MG63 (cell line): Measurements from ENCODE around the gene PVALB. TPM values are rescaled to one million over a fixed set of nuclear protein-coding genes. Genes with fewer than 3 reads are reported as not detected.

ENCODE experiments used
- DNase-seq: peaks from one replicate; pipeline ENCODE4 v3.0.0-alpha.2; 2020
- H3K27me3 ChIP-seq: fragments of 250-450 bp; sonication (Bioruptor Pico); 2 replicates; pipeline ENCODE4 v1.5.1; 2020; ENCODE audit warnings: mild to moderate bottlenecking, moderate library complexity
- H3K36me3 ChIP-seq: fragments of 250-450 bp; sonication (Bioruptor Pico); 2 replicates; pipeline ENCODE4 v1.5.1; 2020; ENCODE audit warnings: mild to moderate bottlenecking, moderate library complexity
- H3K4me3 ChIP-seq: fragments of 250-450 bp; sonication (Bioruptor Pico); 2 replicates; pipeline ENCODE4 v1.5.1; 2020; ENCODE audit warnings: mild to moderate bottlenecking, moderate library complexity
- H3K9me3 ChIP-seq: fragments of 250-450 bp; sonication (Bioruptor Pico); 2 replicates; pipeline ENCODE4 v1.5.1; 2020; ENCODE audit warnings: mild to moderate bottlenecking, moderate library complexity
- total RNA-seq: library from RNA; depleted of rRNA; stranded (reverse); fragments of >200 nt; shearing (Covaris generic); gene quantifications from 2 replicates; pipeline ENCODE4 v1.2.3, GENCODE V29; 2014; ENCODE audit warnings: low replicate concordance

Gene PVALB
- total RNA-seq, 1 experiment from 2014 or later: not detected

GRCh38 chr22:36798674-36799066 is 18.2 kb downstream of the PVALB start:
- Histone ChIP-seq H3K9me3 (no peaks in the 10 kb centered on the region), H3K36me3 (no peaks in the 10 kb centered on the region), H3K27me3 (peaks cover 9% of the 10 kb centered on the region), H3K4me3 (no peak overlapping the region)
- DNase-seq: no peak

DNA sequence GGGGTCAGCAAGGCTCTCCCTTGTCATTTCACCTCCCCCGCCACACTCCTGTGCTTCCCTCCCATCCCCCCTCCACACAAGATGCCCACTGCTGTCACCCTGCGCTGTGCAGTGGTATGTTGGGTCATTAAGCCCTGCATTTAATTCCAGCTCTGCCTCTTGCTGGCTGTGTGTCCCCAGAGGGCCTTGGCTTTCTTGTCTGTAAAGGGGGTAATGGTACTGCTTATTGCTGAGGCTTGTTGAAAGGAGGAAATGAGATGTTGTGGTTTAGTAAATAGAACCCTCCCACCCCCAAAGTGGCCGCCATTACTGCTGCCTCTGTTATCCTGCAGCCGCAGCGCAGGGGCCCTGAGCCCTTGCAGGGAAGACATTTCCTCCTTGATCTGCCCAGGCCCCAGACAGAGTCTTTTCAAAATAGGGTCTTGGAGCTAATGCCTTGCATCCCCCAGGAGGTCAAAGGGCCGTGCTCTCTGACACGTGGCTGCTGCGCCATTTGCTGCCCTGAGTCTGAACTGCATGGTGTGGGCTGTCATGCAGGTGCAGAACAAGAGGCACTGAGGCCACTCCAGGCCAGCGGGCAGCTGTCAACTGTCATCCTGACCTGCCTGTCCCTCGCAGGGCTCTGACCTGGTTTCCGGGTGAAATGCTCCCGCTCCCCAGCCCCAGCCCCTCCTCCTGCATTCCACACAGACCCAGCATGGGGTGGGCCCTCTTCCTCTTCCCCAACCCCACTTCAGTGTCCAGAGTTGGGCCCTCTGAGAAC is 18.7 kb downstream of the PVALB start:
- no peak for DNase-seq
- no peaks in the 10 kb centered on the region for H3K36me3 ChIP-seq
- peaks cover 5% of the 10 kb centered on the region for H3K27me3 ChIP-seq
- no peak overlapping the region for H3K4me3 ChIP-seq
- H3K9me3 ChIP-seq: no peaks in the 10 kb centered on the region

DNA sequence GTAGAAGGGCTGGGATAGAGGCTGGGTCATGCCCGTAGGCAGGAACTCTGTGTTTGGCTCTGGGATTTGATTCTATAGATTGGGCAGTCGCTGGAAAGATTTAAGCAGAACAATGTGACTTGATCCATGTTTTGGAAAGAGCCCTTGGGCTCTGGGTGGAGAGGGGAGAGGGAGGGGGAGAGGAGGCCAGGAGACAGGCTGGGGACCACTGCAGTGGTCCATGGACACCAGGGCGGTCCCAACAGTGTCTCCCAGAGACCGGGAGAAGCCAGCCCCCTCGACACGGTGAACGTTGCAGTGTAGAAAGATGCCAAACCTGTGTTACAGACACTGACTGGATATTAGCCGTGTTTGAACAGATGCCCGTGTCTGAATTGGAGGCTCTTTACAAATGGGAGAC is 19.5 kb downstream of the PVALB start:
- Histone ChIP-seq H3K9me3 (no peaks in the 10 kb centered on the region), H3K36me3 (no peaks in the 10 kb centered on the region), H3K4me3 (no peak overlapping the region), H3K27me3 (no peaks in the 10 kb centered on the region; the same call in 1 of the 2 replicates)
- DNase-seq: no peak

GRCh38 chr22:36796552-36797175 is 20.2 kb downstream of the PVALB start:
- DNase-seq: no peak
- no peaks in the 10 kb centered on the region for H3K36me3 ChIP-seq
- no peak overlapping the region for H3K4me3 ChIP-seq
- no peaks in the 10 kb centered on the region; the same call in 1 of the 2 replicates for H3K27me3 ChIP-seq
- H3K9me3 ChIP-seq: no peaks in the 10 kb centered on the region

GRCh38 chr22:36795633-36796032 is 21.2 kb downstream of the PVALB start:
- peaks cover 4% of the 10 kb centered on the region for H3K27me3 ChIP-seq
- DNase-seq: no peak
- no peaks in the 10 kb centered on the region for H3K36me3 ChIP-seq
- H3K4me3 ChIP-seq: no peak overlapping the region
- H3K9me3 ChIP-seq: no peaks in the 10 kb centered on the region

DNA sequence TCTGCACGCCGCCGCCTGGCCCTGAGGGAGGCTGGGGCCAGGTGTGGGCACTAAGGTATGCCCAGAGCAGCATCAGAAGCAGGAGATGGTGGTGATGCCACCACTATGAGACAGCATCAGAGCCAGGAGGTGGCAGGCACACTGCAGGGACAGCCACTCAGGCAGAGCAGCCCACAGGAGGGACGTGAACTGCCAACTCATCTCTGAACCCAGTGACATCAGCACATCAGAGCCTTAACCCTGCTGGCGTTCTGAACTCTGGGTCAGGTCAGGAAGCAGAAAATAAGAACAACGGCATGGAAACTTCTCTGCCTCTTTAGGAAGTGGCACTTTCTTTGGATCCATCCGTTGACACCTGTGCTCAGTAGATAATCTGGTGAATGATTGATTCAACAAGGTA is 26.2 kb downstream of the PVALB start:
- Histone ChIP-seq H3K27me3 (peaks cover 12% of the 10 kb centered on the region), H3K9me3 (no peaks in the 10 kb centered on the region)

DNA sequence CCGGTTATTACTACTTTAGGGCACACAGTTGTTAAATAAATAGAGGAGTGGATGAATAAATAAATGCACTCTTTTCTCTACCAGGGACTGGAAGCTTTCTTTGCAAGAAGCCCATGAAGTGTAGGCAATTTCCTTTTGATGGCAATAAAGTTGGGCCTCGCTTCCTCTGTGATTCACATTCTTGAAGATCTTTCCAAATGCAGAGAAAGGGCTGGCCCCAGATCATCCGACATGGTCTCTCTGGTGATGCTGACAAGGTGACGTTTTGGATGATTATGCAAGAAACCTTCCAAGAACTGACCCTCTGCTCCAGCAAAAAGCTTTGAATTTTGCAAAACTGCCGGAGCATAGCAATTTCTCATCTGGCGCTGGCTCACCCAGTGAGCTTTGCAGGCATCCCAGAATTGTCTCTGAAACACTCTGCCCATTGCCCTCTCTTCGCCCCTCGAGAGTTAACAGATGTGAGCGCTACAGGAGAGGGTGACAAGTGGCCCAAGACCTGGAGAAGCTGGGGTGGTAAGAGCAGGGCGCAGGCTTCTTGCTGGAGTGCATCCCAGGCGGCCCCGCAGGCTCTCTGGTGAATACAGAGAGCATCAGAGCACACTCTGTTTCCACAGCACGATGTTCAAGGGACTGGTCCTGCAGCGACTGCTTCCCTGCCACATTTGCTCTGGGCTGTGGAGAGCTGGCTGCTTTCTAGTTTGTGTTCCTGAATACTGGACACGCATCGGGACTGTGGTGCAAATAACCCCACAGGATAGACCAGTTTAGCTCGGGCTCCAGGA is 29.4 kb downstream of the PVALB start:
- no peak for DNase-seq
- H3K36me3 ChIP-seq: no peaks in the 10 kb centered on the region
- H3K4me3 ChIP-seq: no peak overlapping the region
- no peaks in the 10 kb centered on the region for H3K9me3 ChIP-seq
- H3K27me3 ChIP-seq: peaks cover 12% of the 10 kb centered on the region

More for the DNA sequence above, 26.2 kb downstream of the PVALB start:
- H3K4me3 ChIP-seq: no peak overlapping the region
- H3K36me3 ChIP-seq: no peaks in the 10 kb centered on the region
- no peak for DNase-seq

- Histone ChIP-seq H3K36me3 (no peaks in the 10 kb centered on the region), H3K27me3 (peaks cover 3% of the 10 kb centered on the region), H3K9me3 (no peaks in the 10 kb centered on the region), H3K4me3 (no peak overlapping the region)
- DNase-seq: no peak
These were observed 33.1 kb downstream of the PVALB start for GRCh38 chr22:36783743-36784142.

DNA sequence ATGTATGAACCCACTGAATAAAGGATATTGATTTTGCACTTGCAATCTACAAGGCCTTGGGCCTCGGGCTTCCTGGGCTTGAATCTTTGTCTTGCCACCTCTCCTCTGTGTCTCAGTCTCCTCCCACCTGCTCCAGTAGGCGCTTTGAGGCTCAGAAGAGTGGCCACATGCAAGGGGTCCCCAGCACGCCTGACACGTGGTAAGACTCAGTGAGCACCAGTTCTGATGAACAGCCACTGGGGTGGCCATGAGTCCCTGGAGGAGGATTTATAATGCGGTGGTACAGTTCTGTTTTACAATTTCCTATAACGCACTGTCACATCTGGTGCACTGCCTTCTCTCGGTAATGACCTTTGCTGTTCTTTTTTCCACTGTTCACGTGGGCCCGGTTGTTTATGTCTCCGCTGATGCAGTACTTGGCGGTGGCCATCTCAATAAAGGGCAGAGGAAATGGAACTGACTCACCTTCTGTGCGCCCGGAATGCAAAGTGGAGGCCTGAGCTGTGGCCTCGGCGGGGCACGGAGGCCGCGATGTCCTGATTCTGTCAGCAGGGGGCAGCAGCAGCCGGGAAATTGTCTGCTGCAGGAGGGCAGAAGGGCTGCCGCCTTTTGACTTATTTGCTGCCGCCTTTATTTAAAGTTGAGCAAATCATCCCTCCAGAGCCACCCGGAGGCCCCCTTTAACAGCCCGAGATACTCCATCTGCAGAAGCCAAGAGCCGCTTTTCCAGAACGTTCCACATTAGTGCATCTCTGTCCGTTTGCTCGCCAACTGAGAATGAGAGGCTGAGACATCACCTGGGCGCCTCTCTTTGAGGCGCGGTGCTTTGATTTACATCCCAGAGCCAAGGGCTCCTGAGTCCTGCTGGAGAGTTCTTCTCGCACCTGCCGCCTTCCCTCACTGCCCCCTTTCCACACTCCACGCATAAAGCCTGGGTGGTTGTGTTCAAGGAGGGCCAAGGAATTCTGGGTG is 34.9 kb downstream of the PVALB start:
- no peak overlapping the region for H3K4me3 ChIP-seq
- H3K9me3 ChIP-seq: no peaks in the 10 kb centered on the region
- peak; percentile 88 for DNase-seq
- H3K36me3 ChIP-seq: no peaks in the 10 kb centered on the region
- H3K27me3 ChIP-seq: no peaks in the 10 kb centered on the region; the same call in 1 of the 2 replicates

DNA sequence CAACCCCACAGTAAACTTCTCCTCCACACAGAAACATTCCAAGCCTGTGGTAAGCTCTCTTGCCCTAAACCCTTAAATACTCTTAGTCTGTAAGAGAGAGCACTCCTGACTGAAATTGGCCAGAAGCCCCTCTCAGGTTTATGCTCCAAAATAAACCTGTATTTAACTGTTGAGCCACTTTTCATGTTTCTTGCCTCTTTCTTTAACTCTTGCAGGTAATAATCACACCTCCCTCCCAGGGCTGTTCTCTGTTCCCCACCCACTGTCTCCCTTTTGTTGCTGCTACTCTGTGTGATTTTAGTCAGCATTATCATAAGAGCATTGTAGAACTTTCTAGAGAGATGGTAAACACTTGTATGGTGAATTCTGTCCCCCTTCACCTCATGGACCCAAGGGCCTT is 38.8 kb downstream of the PVALB start:
- Histone ChIP-seq H3K4me3 (no peak overlapping the region), H3K9me3 (no peaks in the 10 kb centered on the region)
- no peak for DNase-seq

GRCh38 chr22:36776722-36777121 is 40.1 kb downstream of the PVALB start:
- Histone ChIP-seq H3K36me3 (no peaks in the 10 kb centered on the region), H3K4me3 (peak overlapping the region; percentile 32), H3K27me3 (no peaks in the 10 kb centered on the region), H3K9me3 (no peaks in the 10 kb centered on the region)
- DNase-seq: no peak

More for the DNA sequence above, 38.8 kb downstream of the PVALB start:
- Histone ChIP-seq H3K36me3 (no peaks in the 10 kb centered on the region), H3K27me3 (no peaks in the 10 kb centered on the region)

GRCh38 chr22:36775964-36776669 is 40.7 kb downstream of the PVALB start, which contains the start of gene IFT27:
Gene IFT27 (minus strand): TSS chr22:36776119. CDS start chr22:36775707, 412 bp downstream.
- no peaks in the 10 kb centered on the region for H3K36me3 ChIP-seq
- peak; percentile 99 for DNase-seq
- H3K27me3 ChIP-seq: no peaks in the 10 kb centered on the region
- peak within 1 kb of the TSS; percentile 60 for H3K4me3 ChIP-seq
- H3K9me3 ChIP-seq: no peaks in the 10 kb centered on the region

- H3K4me3 ChIP-seq: peak overlapping the region; percentile 60
- no peaks in the 10 kb centered on the region for H3K27me3 ChIP-seq
- no peaks in the 10 kb centered on the region for H3K9me3 ChIP-seq
- peak; percentile 15 for DNase-seq
- no peaks in the 10 kb centered on the region for H3K36me3 ChIP-seq
These were observed 41.3 kb downstream of the PVALB start for GRCh38 chr22:36775586-36775963.

DNA sequence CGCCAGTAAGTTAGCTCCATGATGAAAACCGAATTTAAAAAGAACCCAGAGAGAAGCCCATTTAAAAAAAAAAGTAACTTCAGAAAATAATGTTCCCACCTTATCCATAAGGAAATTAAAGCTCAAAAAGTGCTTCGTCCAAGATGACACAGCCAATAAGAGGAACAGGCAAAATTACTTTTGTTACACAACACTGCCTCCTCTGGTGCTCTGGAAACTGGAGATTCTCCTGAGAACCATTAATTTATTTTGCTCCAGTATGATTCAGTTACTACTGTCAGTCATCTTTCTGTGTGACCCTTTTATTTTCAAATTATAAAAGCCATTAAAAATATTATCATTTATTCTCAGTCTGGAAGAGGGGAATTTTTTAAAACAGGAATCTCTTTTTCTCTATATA is 42.9 kb downstream of the PVALB start:
- H3K4me3 ChIP-seq: no peak overlapping the region
- no peaks in the 10 kb centered on the region for H3K36me3 ChIP-seq
- DNase-seq: no peak
- no peaks in the 10 kb centered on the region for H3K27me3 ChIP-seq
- H3K9me3 ChIP-seq: no peaks in the 10 kb centered on the region

- Histone ChIP-seq H3K27me3 (no peaks in the 10 kb centered on the region), H3K36me3 (no peaks in the 10 kb centered on the region), H3K9me3 (no peaks in the 10 kb centered on the region), H3K4me3 (no peak overlapping the region)
- no peak for DNase-seq
These were observed 44.4 kb downstream of the PVALB start for GRCh38 chr22:36772451-36772850.
